ENCODE data around the gene CELF6. TPM values are rescaled to one million over a fixed set of nuclear protein-coding genes. Genes with fewer than 3 reads are reported as not detected.
A peak's percentile ranks its signal among the peaks of the same experiment; 100 is the strongest.

Gene CELF6
- total and polyA plus RNA-seq, 2 donors from 2014 or later, result 3.5 to 3.8 TPM

GRCh38 chr15:72272213-72272996 lies 47.6 kb downstream of the CELF6 start, which contains the start of gene PARP6:
PARP6 (minus strand) TSS chr15:72272554; CDS start chr15:72267477, 5,077 bp downstream.
- H3K36me3 ChIP-seq (ENCODE audit: control insufficient read depth in 2 of 3, insufficient read depth in 3 of 3, low read length in 3 of 3), result peaks cover 2 to 9% (median 2%) of the 10 kb centered on the region in 3 donors
- peak within 1 kb of the TSS; percentile 55 to 86 (median 85) for H3K9ac ChIP-seq (ENCODE audit: low read length in 3 of 3)
- H3K27ac ChIP-seq (ENCODE audit: low read depth in 2 of 2, low read length in 2 of 2), result peak within 1 kb of the TSS; percentile 78 to 85
- peaks cover 0 to 11% (median 3%) of the 10 kb centered on the region in 3 donors for H3K4me1 ChIP-seq (ENCODE audit: control insufficient read depth in 2 of 3, insufficient read depth in 2 of 3, low read depth in 1 of 3, low read length in 3 of 3)
- intact Hi-C loops (cut with DNase I), result no loop called here
- DNase-seq, result peak; percentile 99 to 100 (median 99)
- H3K9me3 ChIP-seq (ENCODE audit: control insufficient read depth in 2 of 3, insufficient read depth in 1 of 3, low read length in 3 of 3), result no peaks in the 10 kb centered on the region
- no peaks in the 10 kb centered on the region for H3K27me3 ChIP-seq (ENCODE audit: control insufficient read depth, insufficient read depth, low read length)
- peak within 1 kb of the TSS; percentile 78 to 83 (median 80) for H3K4me3 ChIP-seq (ENCODE audit: low read length in 3 of 3)
- no peak for FAIRE-seq
- TF ChIP-seq, protein P1, sequence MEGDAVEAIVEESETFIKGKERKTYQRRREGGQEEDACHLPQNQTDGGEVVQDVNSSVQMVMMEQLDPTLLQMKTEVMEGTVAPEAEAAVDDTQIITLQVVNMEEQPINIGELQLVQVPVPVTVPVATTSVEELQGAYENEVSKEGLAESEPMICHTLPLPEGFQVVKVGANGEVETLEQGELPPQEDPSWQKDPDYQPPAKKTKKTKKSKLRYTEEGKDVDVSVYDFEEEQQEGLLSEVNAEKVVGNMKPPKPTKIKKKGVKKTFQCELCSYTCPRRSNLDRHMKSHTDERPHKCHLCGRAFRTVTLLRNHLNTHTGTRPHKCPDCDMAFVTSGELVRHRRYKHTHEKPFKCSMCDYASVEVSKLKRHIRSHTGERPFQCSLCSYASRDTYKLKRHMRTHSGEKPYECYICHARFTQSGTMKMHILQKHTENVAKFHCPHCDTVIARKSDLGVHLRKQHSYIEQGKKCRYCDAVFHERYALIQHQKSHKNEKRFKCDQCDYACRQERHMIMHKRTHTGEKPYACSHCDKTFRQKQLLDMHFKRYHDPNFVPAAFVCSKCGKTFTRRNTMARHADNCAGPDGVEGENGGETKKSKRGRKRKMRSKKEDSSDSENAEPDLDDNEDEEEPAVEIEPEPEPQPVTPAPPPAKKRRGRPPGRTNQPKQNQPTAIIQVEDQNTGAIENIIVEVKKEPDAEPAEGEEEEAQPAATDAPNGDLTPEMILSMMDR (IDR thresholded peaks at IDR 0.05; ENCODE audit: borderline replicate concordance, extremely low read depth, insufficient read depth), result peak; percentile 60

DNA sequence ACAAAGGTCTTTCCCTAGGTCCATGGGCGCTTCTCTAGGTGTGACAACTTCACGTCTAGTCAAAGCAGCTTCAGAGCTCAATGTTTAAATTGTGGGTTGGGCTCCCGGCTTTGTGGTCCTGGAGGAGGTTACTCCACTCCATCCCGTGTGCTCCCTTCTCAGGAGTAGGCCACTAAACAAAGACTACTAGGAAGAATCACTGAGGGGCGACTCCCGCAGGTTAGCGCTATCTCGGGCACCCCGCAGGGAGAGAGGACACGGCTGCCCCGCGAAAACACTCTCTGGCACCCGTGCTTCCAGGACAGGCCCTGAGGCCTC lies 48.1 kb downstream of the CELF6 start:
- Histone ChIP-seq H3K27me3 (ENCODE audit: control insufficient read depth, insufficient read depth, low read length) (no peaks in the 10 kb centered on the region), H3K4me1 (ENCODE audit: control insufficient read depth in 2 of 3, insufficient read depth in 2 of 3, low read depth in 1 of 3, low read length in 3 of 3) (peaks cover 0 to 11% (median 3%) of the 10 kb centered on the region in 3 donors), H3K9ac (ENCODE audit: low read length in 3 of 3) (peak overlapping the region; percentile 55 to 86 (median 85)), H3K4me3 (ENCODE audit: low read length in 3 of 3) (peak overlapping the region; percentile 78 to 83 (median 80)), H3K9me3 (ENCODE audit: control insufficient read depth in 2 of 3, insufficient read depth in 1 of 3, low read length in 3 of 3) (no peaks in the 10 kb centered on the region), H3K27ac (ENCODE audit: low read depth in 2 of 2, low read length in 2 of 2) (peak overlapping the region; percentile 78 to 85), H3K36me3 (ENCODE audit: control insufficient read depth in 2 of 3, insufficient read depth in 3 of 3, low read length in 3 of 3) (peaks cover 2 to 13% (median 8%) of the 10 kb centered on the region in 3 donors)
- DNase-seq (peak in 3 of 5 donors; percentile 18 to 42 (median 36)), FAIRE-seq (no peak)
- intact Hi-C loops (cut with DNase I), result no loop called here
- TF ChIP-seq, protein P1 (IDR thresholded peaks at IDR 0.05; ENCODE audit: borderline replicate concordance, extremely low read depth, insufficient read depth), result no peak

DNA sequence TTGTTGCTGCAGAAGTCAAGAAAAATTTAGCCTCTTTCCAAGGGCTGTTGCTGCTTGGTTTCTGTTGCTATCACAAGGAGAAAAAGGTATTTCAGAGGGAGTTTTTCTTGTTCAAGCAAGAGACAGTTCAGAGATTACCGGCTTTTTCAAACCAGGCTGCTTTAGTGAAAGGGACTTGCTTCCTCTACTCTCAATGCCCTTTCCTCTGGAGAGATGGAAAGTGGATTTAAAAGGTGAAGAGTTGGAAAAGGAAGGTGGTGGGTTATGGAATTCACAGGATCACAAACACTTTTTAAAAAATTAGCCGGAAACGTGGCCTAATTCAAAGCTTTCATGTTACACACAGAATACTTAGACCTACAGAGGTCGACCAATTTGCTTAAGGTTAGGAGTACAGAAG lies 48.7 kb downstream of the CELF6 start:
- peaks cover 2 to 19% (median 14%) of the 10 kb centered on the region in 3 donors for H3K36me3 ChIP-seq (ENCODE audit: control insufficient read depth in 2 of 3, insufficient read depth in 3 of 3, low read length in 3 of 3)
- H3K27me3 ChIP-seq (ENCODE audit: control insufficient read depth, insufficient read depth, low read length), result no peaks in the 10 kb centered on the region
- DNase-seq (no peak), FAIRE-seq (no peak)
- no peak overlapping the region for H3K27ac ChIP-seq (ENCODE audit: low read depth in 2 of 2, low read length in 2 of 2)
- TF ChIP-seq, protein P1 (IDR thresholded peaks at IDR 0.05; ENCODE audit: borderline replicate concordance, extremely low read depth, insufficient read depth), result no peak
- peak overlapping the region in 2 of 3 donors; percentile 78 to 80 for H3K4me3 ChIP-seq (ENCODE audit: low read length in 3 of 3)
- H3K9ac ChIP-seq (ENCODE audit: low read length in 3 of 3), result peak overlapping the region in 2 of 3 donors; percentile 55 to 86
- H3K9me3 ChIP-seq (ENCODE audit: control insufficient read depth in 2 of 3, insufficient read depth in 1 of 3, low read length in 3 of 3), result no peaks in the 10 kb centered on the region
- intact Hi-C loops (cut with DNase I), result no loop called here
- peaks cover 0 to 11% (median 3%) of the 10 kb centered on the region in 3 donors for H3K4me1 ChIP-seq (ENCODE audit: control insufficient read depth in 2 of 3, insufficient read depth in 2 of 3, low read depth in 1 of 3, low read length in 3 of 3)
